ENCODE data around the gene PLEKHA7.
"Not testable (repeated sequence)": the region's sequence is repeated elsewhere in the genome, so short reads cannot be mapped to it uniquely, and the experiment has no call there.

The PLEKHA7 gene

DNA sequence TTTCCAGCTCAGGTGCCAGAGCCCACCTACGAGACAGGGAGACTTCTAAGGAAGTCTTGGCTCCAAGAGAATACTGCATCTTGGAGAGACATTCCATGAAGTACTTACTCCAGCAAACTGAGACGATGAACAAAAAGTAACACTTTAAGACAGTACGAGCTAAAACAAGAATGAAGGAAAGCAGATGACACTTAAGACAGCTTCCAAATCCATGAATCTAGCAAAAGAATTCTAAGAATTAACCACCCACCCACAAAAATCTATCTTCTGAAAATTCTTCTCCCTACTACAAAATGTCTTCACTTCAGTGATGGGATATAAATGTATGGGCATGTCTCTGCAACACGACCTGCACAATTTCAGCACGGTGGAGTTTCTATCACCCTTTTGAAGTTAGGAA, 142.8 kb downstream of the PLEKHA7 start:
- no peaks in the 10 kb centered on the region for H3K36me3 Mint-ChIP-seq
- peaks cover 4% of the 10 kb centered on the region for H3K4me1 Mint-ChIP-seq
- DNase-seq (ENCODE audit: low spot score in 2 of 2) (no peak), ATAC-seq (ENCODE audit: low read depth) (no peak)
- H3K27ac Mint-ChIP-seq: no peak overlapping the region
- H3K4me3 Mint-ChIP-seq: no peak overlapping the region
- H3K9me3 Mint-ChIP-seq: no peaks in the 10 kb centered on the region
- no peaks in the 10 kb centered on the region for H3K27me3 Mint-ChIP-seq

DNA sequence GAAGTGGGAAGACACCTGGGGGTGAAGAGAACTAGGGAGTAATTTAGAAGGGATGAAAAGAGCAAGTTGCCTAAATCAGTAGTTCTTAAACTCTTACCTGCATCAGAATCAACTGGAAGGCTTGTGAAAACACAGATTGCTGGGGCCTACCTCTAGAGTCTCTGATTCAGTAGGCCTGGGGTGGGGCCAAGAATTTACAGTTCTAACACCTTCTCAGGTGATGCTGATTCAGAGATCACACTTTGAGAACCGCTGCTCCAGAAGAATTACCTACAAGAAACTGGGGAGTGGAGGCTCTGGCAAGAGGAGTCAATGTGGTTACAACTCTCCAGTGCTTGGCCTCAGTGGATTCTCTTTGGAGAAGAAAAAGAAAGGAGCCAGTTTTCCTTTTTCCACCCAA, 147.1 kb downstream of the PLEKHA7 start:
- Mint-ChIP-seq H3K27me3 (no peaks in the 10 kb centered on the region), H3K27ac (no peak overlapping the region), H3K36me3 (peaks cover 1% of the 10 kb centered on the region), H3K9me3 (peaks cover 1% of the 10 kb centered on the region), H3K4me3 (no peak overlapping the region), H3K4me1 (peaks cover 6% of the 10 kb centered on the region)
- ATAC-seq (ENCODE audit: low read depth): no peak
- DNase-seq (ENCODE audit: low spot score in 2 of 2): no peak

GRCh38 chr11:16864428-16864827, 149.8 kb downstream of the PLEKHA7 start:
- not testable (repeated sequence) for H3K4me1 Mint-ChIP-seq; DNase-seq (ENCODE audit: low spot score in 2 of 2); H3K27me3 Mint-ChIP-seq; H3K36me3 Mint-ChIP-seq; H3K4me3 Mint-ChIP-seq; H3K27ac Mint-ChIP-seq; H3K9me3 Mint-ChIP-seq; ATAC-seq (ENCODE audit: low read depth)

GRCh38 chr11:16863389-16863788, 150.8 kb downstream of the PLEKHA7 start:
- no peak for ATAC-seq (ENCODE audit: low read depth)
- Mint-ChIP-seq H3K27ac (no peak overlapping the region), H3K4me3 (no peak overlapping the region), H3K9me3 (peaks cover 1% of the 10 kb centered on the region), H3K36me3 (peaks cover 1% of the 10 kb centered on the region), H3K27me3 (peaks cover 1% of the 10 kb centered on the region), H3K4me1 (peaks cover 6% of the 10 kb centered on the region)
- no peak for DNase-seq (ENCODE audit: low spot score in 2 of 2)

DNA sequence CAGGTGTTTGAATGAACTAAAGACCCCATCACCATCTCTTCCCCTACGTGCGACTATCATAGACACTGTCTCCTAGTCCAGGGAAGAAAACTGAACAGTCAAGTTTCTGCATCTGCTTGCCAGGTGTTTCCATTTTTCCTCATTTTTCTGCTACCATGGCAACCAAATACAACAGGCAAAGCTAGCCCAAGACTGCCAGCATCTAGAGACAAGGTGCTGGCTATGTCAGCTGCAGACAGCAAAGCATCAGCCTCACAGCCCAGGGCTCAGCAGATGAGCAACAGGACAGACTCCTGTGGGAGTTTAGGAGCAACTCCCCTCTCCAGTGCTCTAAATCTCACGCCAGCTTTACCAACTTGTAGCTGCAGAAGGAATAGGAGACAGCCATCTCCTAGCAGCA, 151.5 kb downstream of the PLEKHA7 start:
- no peak for ATAC-seq (ENCODE audit: low read depth)
- Mint-ChIP-seq H3K36me3 (peaks cover 1% of the 10 kb centered on the region), H3K4me1 (peaks cover 4% of the 10 kb centered on the region), H3K27me3 (peaks cover 1% of the 10 kb centered on the region), H3K27ac (no peak overlapping the region), H3K4me3 (no peak overlapping the region), H3K9me3 (peaks cover 1% of the 10 kb centered on the region)
- no peak for DNase-seq (ENCODE audit: low spot score in 2 of 2)

GRCh38 chr11:16861862-16862261, 152.4 kb downstream of the PLEKHA7 start:
- Mint-ChIP-seq H3K4me1 (peaks cover 2% of the 10 kb centered on the region), H3K36me3 (peaks cover 1% of the 10 kb centered on the region), H3K27ac (no peak overlapping the region), H3K4me3 (no peak overlapping the region), H3K27me3 (peaks cover 1% of the 10 kb centered on the region), H3K9me3 (peaks cover 1% of the 10 kb centered on the region)
- ATAC-seq (ENCODE audit: low read depth): no peak
- DNase-seq (ENCODE audit: low spot score in 2 of 2): no peak

DNA sequence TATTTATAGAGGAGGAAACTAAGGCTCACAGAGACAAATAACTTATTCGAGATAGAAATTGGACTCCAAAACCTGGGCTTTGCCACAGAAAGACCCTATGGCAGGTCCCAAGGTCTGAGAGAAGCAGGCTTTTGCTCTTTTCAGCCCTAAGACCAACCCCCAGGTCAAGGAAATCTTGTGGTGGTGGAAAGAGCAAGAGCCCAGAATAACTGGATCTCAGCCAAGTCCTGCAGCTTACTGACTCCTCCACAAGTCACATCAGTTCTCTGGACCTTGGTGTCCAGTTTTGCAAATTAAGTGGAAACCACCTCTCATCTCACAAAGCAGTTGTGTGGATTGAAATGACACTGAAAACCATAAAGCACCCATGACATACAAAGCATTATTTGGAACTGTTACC, 153.6 kb downstream of the PLEKHA7 start:
- Mint-ChIP-seq H3K27me3 (peaks cover 1% of the 10 kb centered on the region), H3K4me3 (no peak overlapping the region), H3K4me1 (peaks cover 2% of the 10 kb centered on the region), H3K36me3 (peaks cover 1% of the 10 kb centered on the region), H3K27ac (no peak overlapping the region), H3K9me3 (peaks cover 1% of the 10 kb centered on the region)
- ATAC-seq (ENCODE audit: low read depth) (no peak), DNase-seq (ENCODE audit: low spot score in 2 of 2) (no peak)

GRCh38 chr11:16859651-16860050, 154.6 kb downstream of the PLEKHA7 start:
- no peak for DNase-seq (ENCODE audit: low spot score in 2 of 2)
- Mint-ChIP-seq H3K4me1 (peaks cover 2% of the 10 kb centered on the region), H3K36me3 (peaks cover 1% of the 10 kb centered on the region), H3K27ac (no peak overlapping the region), H3K9me3 (no peaks in the 10 kb centered on the region), H3K4me3 (no peak overlapping the region), H3K27me3 (peaks cover 1% of the 10 kb centered on the region)
- no peak for ATAC-seq (ENCODE audit: low read depth)

- Mint-ChIP-seq H3K4me1 (no peaks in the 10 kb centered on the region), H3K4me3 (no peak overlapping the region), H3K27me3 (peaks cover 1% of the 10 kb centered on the region), H3K36me3 (no peaks in the 10 kb centered on the region), H3K9me3 (no peaks in the 10 kb centered on the region), H3K27ac (no peak overlapping the region)
- ATAC-seq (ENCODE audit: low read depth) (no peak), DNase-seq (ENCODE audit: low spot score in 2 of 2) (no peak)
Observed at GRCh38 chr11:16857186-16857585, 157.0 kb downstream of the PLEKHA7 start.

GRCh38 chr11:16856022-16856471, 158.2 kb downstream of the PLEKHA7 start:
- no peak for ATAC-seq (ENCODE audit: low read depth)
- no peak overlapping the region for H3K4me3 Mint-ChIP-seq
- H3K36me3 Mint-ChIP-seq: no peaks in the 10 kb centered on the region
- peaks cover 1% of the 10 kb centered on the region for H3K27me3 Mint-ChIP-seq
- no peaks in the 10 kb centered on the region for H3K9me3 Mint-ChIP-seq
- no peaks in the 10 kb centered on the region for H3K4me1 Mint-ChIP-seq
- no peak overlapping the region for H3K27ac Mint-ChIP-seq
- DNase-seq (ENCODE audit: low spot score in 2 of 2): no peak

GRCh38 chr11:16854979-16855378, 159.2 kb downstream of the PLEKHA7 start:
- peaks cover 1% of the 10 kb centered on the region for H3K27me3 Mint-ChIP-seq
- ATAC-seq (ENCODE audit: low read depth) (no peak), DNase-seq (ENCODE audit: low spot score in 2 of 2) (no peak)
- H3K4me3 Mint-ChIP-seq: no peak overlapping the region
- no peaks in the 10 kb centered on the region for H3K9me3 Mint-ChIP-seq
- no peaks in the 10 kb centered on the region for H3K36me3 Mint-ChIP-seq
- H3K27ac Mint-ChIP-seq: no peak overlapping the region
- no peaks in the 10 kb centered on the region for H3K4me1 Mint-ChIP-seq

DNA sequence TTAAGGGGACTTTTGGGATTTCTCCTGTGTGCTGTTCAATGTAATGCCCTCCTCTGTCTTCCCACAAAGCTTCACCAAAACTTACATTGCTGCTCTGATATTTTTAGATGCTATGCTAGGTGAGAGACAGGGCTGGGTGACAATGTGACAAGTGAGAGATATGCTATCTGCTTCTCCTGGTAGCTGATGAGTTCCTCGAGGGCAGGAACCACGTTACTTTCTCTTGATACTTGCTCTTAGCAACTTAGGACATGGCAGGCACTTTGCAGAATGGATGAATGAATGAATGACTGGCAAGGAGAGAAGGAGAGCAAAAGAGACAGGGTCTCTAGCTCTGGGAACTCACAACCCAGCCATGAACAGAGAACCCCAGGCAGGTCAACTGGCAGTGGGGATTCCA, 160.4 kb downstream of the PLEKHA7 start:
- Mint-ChIP-seq H3K4me1 (no peaks in the 10 kb centered on the region), H3K27ac (no peak overlapping the region), H3K36me3 (no peaks in the 10 kb centered on the region), H3K4me3 (no peak overlapping the region), H3K9me3 (no peaks in the 10 kb centered on the region), H3K27me3 (peaks cover 1% of the 10 kb centered on the region)
- no peak for ATAC-seq (ENCODE audit: low read depth)
- DNase-seq (ENCODE audit: low spot score in 2 of 2): no peak

GRCh38 chr11:16853266-16853665, 160.9 kb downstream of the PLEKHA7 start:
- Mint-ChIP-seq H3K4me3 (no peak overlapping the region), H3K27me3 (no peaks in the 10 kb centered on the region), H3K36me3 (no peaks in the 10 kb centered on the region), H3K27ac (no peak overlapping the region), H3K9me3 (no peaks in the 10 kb centered on the region), H3K4me1 (no peaks in the 10 kb centered on the region)
- no peak for ATAC-seq (ENCODE audit: low read depth)
- no peak for DNase-seq (ENCODE audit: low spot score in 2 of 2)

DNA sequence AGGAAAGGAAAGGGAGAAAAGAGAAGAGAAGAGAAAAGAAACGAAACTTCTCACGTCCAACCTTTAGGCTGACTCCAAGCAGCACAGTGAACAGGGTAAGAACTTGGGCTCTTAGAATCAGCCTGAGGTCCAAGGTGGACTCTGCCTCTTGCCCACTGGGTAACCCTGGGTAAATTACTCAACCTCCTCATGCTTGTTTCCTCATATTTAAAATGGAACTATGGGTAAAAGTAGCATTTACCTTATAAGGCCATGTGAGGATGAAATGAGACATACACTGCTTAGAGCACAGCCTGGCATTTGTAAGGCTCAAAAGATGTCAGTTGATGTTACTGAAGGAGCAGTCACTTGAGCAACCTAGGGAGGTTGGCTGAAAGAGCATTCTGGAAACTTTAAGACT, 167.9 kb downstream of the PLEKHA7 start:
- no peaks in the 10 kb centered on the region for H3K9me3 Mint-ChIP-seq
- no peaks in the 10 kb centered on the region for H3K27me3 Mint-ChIP-seq
- H3K27ac Mint-ChIP-seq: no peak overlapping the region
- H3K36me3 Mint-ChIP-seq: peaks cover 4% of the 10 kb centered on the region
- ATAC-seq (ENCODE audit: low read depth) (no peak), DNase-seq (ENCODE audit: low spot score in 2 of 2) (no peak)
- peaks cover 2% of the 10 kb centered on the region for H3K4me1 Mint-ChIP-seq
- H3K4me3 Mint-ChIP-seq: no peak overlapping the region

DNA sequence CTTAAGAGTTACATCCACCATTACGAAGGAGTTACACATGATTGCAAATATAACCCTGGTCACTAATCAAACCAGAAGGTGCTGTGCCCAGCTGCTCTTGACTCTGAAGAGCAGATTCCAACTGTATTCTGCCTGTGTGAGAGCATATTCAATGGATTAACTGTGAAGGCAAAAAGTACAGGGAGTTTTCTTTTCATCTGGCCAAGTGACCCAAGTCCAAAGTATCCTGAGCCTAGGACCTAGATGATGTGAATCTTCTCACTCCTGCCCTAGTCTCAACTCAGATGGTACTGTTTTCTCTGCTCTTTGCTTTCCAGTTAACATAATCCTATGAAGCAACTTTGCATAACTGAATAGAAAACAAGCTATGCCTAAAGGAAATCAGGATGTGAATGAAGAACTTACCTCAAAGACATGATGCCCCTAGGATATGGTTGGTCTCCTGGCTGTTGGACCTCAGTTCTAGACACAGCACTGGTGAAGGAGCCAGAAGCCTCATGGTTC, 169.9 kb downstream of the PLEKHA7 start:
- ATAC-seq (ENCODE audit: low read depth) (no peak), DNase-seq (ENCODE audit: low spot score in 2 of 2) (no peak)
- H3K36me3 Mint-ChIP-seq: peaks cover 4% of the 10 kb centered on the region
- H3K27ac Mint-ChIP-seq: no peak overlapping the region
- no peaks in the 10 kb centered on the region for H3K9me3 Mint-ChIP-seq
- H3K4me1 Mint-ChIP-seq: peaks cover 2% of the 10 kb centered on the region
- H3K27me3 Mint-ChIP-seq: no peaks in the 10 kb centered on the region
- no peak overlapping the region for H3K4me3 Mint-ChIP-seq

Data from memory B cell (primary cell).